ENCODE data around the gene FOCAD.
A peak's percentile ranks its signal among the peaks of the same experiment; 100 is the strongest.
"Not testable (repeated sequence)": the region's sequence is repeated elsewhere in the genome, so short reads cannot be mapped to it uniquely, and the experiment has no call there.

Gene FOCAD, protein sequence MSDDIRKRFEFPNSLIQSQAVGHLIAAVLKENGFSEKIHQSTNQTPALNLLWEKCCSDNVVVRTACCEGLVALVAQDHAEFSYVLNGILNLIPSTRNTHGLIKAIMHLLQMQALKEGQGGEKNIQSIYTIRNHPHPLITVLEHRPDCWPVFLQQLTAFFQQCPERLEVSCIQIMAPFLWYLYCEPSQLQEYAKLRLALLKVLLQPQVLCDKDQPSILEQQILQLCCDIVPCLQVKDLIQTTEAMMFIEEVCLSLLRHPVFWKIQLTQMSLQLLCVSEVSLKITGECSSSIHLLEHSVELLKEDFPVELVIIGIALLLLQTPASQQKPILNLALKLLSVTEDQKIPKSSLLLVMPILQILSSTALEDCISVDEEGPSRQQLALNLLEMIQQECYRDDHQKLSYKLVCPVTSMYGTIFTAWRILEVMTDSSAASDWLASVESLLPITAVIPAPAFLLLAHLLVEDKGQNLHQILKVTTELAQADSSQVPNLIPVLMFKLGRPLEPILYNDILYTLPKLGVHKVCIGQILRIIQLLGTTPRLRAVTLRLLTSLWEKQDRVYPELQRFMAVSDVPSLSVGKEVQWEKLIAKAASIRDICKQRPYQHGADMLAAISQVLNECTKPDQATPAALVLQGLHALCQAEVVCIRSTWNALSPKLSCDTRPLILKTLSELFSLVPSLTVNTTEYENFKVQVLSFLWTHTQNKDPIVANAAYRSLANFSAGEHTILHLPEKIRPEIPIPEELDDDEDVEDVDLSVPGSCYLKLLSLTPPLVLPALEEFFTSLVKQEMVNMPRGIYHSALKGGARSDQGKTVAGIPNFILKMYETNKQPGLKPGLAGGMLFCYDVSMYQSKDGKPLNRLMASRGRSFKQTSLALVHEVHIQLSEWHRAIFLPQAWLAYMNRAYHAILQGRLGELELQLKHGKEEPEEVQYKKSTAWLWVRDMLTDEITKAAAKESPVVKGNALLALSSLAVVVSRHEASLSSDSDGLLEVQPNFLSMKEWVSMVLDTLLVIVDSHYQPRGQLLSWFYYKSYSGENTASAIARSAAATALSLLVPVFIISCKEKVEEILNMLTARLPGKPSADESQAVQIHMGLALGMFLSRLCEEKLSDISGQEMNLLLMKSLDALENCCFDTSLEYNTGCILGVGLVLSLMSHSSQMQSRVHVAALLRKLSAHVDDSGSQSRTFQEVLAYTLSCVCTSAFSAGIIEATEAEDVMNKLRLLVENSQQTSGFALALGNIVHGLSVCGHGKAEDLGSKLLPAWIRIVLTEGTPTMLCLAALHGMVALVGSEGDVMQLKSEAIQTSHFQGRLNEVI (N-terminal part only)

DNA sequence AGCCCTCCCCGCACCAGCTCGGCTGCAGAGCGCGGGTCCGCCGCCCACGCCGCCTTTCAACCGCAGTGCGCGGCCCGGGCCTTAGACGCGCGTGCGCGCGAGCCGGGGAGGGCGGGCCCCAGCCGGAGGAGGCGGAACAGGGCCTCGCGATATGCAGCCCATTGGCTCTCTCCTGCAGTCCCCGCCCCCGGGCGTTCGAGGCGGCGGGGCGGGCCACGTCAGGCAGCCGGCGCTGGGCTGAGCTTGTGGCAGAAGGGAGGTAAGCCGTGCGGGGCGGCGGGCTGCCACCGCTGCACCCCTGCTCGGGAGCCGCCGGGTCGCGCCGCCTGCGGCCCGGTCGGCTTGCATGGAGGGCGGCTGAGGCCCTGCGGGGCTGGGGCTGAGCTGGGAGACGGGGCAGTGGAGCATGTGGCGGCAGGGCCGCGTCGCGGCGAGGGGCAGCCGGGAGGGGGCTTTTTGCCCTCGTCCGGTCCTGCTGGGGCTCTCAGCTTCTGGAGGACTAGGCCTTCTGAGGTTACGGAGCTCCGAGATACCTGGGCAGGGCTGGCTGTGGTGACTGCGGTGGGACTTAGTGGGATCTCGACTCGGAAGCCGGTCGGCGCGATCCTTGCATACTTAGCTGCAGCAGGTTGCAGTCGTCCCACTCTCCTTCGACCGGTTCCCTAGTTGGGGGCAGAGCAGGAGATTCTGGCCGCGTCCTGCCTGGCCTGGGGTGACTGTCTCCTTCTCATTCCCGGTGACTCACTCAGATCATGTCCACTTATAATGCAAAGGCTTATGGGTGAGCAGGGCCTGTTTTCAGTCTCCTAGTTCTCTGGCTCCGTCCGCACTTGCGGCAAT, at the start of gene FOCAD:
Gene FOCAD (plus strand): TSS at position 225 of the 840 bp plus-strand sequence. CDS start 31,095 bp downstream, outside the sequence.
- peak; percentile 92 for DNase-seq

DNA sequence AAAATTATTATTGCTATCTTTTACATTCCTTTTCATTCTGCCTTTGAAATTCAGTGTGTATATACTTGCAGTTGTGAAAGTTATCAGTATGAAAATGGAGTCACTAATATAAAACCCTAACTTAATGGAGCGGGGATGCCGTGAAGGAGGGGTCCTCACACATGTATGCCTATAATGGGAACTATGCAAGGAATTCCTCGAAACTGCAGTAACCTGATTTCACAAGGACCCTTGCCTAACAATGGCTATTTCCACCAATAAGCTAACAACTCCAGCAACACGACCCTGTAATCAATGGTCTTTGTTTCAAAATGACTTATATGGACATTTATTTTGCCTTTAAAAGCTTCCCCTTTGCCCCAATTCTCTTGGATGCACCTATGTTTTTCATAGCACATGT, 49.2 kb upstream of the FOCAD start:
- no peak for DNase-seq

DNA sequence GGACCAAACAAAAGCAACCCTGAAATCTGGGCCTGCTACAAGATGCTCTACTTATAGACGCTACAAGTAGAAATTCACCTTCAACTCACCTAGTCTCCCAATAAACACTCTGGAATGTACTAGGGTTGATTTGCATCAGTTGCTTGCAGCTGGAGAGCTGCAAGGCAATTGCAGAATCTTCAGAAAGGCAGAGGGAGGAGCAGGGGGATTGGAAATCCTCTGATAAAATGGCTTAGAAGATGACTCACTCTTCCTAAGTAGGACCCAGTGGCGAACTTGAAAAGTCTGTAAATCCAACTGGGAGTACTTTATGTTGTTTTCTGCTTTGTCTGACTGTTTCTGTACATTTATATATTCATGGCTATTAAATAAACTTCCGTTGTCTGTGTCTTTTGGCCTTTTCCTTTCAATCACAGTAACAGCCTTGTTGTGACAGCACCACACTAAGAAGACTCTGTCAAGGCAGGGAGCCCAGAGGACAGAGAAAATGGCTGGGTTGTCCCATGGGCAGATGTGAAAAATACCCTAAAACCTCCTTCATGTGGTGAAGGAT, 47.1 kb upstream of the FOCAD start:
- DNase-seq: no peak

DNA sequence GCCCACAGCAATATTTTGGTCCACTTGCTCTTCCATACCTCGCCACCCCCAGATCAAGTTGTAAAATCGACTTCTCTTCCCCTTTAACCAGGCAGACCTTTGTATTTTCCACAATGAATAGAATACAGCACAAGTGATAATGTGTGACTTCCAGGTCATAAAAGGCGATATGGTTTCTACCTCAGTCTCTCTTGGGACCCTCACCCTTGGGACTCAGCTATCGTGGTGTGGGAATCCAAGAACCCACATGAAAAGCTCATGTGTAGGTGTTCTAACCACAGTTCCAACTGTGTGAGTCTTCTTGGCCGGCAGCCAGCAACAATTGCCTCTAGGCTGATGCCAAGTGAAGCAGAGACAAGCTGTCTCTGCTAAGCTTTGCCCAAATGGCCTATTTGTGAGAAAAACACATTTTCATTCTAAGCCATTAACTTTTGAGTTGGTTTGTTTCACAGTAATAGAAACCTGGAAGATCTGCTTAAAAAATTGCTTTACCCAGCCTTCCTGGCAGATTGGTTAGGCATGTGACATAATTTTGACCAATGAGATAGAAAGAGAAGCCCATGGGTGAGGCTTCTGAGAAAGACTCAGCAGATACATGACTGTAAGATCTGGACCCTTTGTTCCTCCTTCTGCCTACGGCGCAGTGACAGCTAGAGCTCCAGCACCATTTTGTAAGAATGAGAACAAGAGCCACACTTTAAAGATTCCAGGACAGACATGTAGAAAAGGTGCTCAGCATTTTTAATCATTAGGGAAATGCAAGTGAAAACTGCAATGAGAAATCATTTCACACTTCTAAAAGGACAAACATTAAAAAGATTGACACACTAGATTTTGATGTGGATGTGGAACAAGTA, 43.5 kb upstream of the FOCAD start:
- peak; percentile 69 for DNase-seq

DNA sequence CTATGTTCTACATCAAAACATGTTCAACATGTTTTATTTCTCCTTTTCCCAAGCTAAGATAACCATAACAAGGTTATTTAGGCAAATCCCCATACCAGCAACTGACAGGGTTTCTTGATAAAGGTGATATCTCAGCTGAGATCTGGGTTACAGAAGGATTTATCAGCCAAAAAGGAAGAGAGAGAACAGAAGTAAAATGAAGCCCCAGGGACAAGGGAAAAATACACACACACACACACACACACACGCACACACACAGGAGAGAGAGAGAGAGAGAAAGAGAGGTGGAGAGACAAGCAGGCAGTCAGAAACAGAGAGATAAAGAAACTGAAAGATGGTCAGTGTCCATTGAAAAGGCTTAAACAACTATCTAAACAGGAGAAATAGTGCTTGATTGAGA, 42.0 kb upstream of the FOCAD start:
- no peak for DNase-seq

DNA sequence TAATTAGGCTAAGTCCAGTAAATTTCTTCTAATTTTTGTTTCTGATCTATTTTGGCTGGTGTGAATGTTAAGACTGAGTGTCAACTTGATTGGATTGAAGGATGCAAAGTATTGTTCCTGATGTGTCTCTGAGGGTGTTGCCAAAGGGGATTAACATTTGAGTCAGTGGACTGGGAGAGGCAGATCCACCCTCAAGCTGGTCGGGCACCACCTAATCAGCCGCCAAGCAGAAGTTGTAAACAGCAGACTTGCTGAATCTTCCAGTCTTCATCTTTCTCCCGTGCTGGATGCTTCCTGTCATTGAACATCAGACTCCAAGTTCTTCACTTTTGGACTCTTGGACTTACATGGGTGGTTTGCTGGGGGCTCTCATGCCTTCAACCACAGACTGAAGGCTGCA, 40.4 kb upstream of the FOCAD start:
- DNase-seq: no peak

DNA sequence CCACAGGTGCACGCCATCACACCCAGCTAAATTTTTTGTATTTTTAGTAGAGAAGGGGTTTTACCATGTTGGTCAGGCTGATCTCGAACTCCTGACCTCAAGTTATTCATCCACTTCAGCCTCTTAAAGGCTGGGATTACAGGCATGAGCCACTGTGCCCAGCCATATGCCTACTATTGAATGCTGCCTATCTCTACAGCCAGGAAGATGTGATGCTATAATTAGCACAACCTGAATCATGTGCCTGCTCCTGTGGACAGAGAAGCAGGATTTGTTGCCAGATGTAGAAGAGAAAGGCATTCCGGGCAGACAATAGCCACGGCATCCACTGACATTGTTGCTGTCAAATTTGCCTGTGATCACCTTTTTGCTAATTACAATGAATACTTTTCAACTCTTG, 37.4 kb upstream of the FOCAD start:
- DNase-seq: no peak

DNA sequence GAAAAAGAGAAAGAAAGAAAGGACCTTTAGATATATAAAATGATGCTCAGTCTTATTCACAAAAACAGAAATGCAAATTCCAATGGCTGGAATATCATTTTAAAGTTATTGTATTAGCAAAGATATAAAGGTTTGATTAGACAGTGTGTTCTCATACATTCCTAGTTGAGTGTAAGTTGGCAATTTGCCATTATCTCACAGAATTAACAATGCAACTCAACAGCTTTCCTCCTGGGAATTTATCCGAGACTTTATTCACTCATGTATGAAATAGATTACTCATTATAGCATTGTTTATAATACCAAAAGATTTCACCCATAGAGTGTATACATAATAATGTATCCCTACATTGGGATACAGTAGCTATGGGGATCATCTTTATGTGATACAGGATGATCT, 34.7 kb upstream of the FOCAD start:
- no peak for DNase-seq

DNA sequence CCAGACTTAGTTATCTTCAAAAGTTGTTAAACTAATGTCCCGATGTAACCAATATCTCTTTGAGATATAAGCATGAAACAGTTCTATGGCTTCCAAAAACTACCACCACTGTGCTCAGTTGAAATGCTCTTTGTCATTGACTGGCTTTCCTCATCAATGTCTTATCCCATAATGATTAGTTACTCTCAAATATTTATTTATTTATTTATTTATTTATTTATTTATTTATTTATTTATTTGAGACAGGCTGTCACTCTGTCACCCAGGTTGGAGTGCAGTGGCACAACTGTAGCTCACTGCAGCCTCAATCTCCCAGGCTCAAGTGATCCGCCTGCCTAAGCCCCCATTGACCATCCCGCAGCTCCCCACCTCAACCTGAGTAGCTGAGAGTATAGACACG, 33.7 kb upstream of the FOCAD start:
- DNase-seq: no peak

DNA sequence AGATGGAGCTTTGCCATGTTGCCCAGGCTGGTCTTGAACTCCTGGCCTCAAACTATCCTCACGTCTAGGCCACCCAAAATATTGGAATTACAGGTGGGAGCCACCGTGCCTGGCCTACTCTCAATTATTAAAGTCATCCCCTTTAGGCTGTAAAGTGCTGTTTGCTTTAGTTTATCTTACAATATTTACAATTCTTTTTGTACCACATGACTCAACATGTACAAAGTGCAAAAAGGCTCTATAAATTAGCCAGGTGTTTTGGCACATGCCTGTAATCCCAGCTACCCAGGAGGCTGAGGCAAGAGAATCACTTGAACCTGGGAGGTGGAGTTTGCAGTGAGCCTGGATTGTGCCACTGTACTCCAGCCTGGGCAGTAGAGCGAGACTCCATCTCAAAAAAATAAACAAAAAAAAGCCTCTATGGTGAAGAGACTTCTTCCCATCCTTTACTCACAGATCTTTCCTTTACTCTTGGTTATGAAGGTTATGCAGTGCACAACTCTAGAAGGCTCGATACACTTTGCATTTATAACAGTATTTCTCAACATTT, 33.2 kb upstream of the FOCAD start:
- DNase-seq: no peak

DNA sequence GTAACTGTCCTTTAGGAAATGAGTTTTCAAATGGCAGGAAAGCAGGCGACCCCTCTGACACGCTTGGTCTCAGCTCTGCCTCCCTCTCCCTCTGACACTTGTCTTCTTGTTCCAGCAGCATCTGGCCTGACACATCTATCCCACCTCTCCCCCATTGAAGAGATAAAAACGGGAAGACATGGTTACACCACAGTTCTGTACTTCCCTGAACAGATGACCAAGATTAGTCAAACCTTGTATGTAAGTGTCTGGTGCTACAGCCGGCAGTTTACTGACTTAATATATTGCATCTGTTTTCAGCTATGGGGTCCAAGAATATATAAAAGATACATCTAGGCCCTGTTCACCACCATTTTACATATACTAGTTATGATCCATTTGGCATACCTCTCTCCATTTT, 32.1 kb upstream of the FOCAD start:
- no peak for DNase-seq

DNA sequence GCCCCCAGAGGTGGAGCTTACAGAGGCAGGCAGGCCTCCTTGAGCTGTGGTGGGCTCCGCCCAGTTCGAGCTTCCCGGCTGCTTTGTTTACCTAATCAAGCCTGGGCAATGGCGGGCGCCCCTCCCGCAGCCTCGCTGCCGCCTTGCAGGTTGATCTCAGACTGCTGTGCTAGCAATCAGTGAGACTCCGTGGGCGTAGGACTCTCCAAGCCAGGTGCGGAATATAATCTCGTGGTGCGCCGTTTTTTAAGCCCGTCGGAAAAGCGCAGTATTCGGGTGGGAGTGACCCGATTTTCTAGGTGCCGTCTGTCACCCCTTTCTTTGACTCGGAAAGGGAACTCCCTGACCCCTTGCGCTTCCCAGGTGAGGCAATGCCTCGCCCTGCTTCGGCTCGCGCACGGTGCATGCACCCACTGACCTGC, 25.8 kb upstream of the FOCAD start:
- not testable (repeated sequence) for DNase-seq

DNA sequence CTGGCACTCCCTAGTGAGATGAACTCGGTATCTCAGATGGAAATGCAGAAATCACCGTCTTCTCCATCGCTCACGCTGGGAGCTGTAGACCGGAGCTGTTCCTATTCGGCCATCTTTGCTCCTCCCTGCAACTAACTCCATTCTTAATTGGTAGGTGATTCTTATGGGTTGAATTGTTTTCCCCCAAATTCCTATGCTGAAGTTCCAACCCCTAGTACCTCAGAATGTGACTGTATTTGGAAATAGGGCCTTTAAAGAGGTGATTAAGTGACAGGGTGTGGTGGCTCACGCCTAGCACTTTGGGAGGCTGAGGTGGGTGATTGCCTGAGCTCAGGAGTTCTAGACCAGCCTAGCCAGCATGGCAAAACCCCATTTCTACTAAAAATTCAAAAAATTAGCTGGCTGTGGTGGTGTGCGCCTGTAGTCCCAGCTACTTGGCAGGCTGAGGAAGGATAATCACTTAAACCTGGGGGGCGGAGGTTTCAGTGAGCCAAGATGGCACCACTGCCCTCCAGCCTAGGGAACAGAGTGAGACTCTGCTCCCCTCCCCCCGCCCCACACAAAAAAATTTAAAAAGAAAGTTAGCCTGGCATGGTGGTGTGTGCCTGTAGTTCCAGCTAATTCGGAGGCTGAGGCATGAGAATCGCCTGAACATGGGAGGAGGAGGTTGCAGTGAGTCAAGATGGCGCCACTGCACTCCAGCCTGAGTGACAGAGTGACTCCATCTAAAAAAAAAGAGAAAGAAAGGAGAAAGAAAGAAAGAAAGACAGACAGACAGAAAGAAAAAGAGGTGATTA, 25.2 kb upstream of the FOCAD start:
- DNase-seq: no peak

DNA sequence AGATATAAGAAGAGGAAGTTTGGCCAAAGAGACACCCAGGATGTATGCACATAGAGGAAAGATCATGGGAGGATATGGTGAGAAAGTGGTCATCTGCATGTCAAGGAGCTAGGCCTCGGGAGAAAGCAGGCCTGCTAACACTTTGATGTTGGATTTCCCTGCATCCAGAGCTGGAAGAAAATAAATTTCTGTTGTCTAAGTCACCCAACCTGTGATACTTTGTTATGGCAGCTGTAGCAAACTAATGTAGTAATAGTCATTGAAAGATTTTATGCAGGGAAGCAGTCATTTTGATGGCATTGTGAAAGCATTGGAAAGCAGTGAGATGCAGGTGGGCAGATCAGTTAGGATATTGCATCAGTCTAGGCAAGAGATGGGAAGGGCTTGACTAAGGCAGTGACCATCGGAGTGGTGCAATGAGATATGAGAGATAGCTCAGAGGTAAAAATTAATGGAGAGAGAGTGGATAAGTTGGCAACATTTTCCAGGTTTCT, 24.5 kb upstream of the FOCAD start:
- no peak for DNase-seq

DNA sequence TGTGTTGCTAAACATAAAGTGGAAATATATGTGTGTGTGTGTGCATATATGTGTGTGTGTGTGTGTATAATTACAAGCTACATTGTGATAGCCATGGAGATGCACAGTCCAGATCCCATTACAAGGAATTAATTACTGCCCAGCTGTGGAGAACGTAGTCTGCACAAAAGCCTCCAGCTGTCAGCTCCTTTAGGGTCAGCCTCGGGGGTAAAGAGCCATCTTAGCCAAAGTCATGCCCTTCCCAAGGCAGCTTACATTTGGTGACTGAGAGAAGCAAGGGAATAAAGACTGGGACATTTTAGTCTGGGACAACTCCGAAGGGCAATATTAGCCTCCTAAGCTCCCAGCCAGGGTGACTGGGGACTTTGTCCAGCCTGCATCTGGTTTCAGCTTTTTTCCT, 21.9 kb upstream of the FOCAD start:
- DNase-seq: no peak

DNA sequence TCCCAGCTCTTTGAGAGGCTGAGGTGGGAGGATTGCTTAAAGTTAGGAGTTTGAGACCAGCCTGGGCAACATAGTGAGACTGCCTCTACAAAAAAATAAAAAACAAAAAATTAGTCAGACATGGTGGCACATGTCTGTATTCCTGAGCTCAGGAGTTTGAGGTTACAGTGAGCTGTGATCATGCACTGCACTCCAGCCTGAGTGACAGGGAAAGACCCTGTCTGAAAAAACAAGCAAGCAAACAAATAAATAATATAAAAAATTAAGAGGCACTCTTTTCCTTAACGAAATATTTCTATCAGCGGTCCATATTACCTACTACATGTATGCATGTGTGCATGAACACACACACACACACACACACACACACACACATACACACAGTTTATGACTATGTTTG, 20.9 kb upstream of the FOCAD start:
- DNase-seq: no peak

DNA sequence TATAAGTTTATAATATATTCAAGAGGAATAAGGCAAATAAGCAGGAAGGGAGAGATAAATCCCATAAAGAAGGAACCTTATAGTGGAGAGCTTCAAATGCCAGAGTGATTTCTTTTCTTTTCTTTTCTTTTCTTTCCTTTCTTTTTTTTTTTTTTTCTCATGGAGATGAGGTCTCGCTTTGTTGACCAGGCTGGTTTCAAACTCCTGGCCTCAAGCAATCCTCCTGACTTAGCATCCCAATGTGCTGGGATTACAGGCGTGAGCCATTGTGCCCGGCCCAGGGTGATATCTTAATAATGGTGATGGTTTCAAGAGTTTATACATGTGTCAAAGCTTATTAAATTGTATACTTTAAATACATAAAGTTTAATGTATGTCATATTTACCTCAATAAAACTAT, 19.6 kb upstream of the FOCAD start:
- no peak for DNase-seq

DNA sequence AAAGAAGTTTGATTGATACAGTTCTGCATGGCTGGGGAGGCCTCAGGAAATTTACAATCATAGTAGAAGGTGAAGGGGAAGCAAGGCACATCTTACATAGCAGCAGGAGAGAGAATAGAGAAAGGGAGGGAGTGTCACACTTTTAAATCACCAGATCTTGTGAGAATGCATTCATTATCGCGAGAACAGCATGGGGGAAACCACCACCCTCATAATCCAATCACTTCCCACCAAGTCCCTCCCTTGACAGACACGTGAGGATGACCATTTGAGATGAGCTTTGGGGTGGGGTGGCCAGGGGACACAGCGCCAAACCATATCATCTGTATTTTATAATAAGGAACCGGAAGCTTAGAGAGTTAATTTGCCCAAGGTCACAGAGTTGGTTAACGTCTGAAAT, 13.7 kb upstream of the FOCAD start:
- DNase-seq: no peak

DNA sequence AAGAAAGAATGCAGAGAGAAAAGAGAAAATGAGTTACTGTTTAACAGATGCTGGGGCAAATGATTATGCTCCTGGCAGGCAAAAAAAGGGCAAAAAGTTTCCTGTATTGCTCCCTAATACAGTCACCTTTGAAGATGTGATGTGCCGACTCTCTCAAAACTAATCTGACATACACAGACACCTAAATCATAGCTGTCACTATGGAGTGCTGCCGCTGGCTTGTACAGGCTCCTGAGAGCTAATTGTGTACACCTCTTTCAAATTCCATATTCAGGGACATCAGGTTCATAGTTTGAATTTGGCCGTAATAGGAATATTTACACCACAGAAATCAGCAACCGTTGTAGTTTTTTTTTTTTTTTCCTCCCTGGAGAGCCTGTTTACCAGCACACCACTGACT, 12.4 kb upstream of the FOCAD start:
- no peak for DNase-seq

DNA sequence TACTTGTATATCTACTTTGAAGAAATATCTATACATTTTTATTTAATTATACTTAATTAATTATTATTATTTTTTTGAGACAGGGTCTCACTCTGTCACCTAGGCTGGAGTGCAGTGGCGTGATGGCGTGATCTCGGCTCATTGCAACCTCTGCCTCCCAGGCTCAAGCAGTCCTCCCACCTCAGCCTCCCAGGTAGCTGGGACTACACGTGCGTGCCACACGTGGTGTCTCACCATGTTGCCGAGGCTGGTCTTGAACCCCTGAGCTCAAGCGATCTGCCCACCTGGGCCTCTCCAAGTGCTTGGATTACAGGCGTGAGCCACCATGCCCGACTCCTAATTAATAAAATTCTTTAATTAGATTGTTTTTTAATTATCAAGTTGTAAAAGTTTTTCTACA, 10.5 kb upstream of the FOCAD start:
- DNase-seq: not testable (repeated sequence)

Measured in activated T-cell treated with anti-CD3 and anti-CD28 coated beads for 4 hours (primary cell).